ENCODE data around the gene TNIK. TPM values are rescaled to one million over a fixed set of nuclear protein-coding genes. Genes with fewer than 3 reads are reported as not detected.

Gene TNIK
- total RNA-seq, 4 donors from 2014 or later: 32.9 to 41.7 (median 38.0) TPM

DNA sequence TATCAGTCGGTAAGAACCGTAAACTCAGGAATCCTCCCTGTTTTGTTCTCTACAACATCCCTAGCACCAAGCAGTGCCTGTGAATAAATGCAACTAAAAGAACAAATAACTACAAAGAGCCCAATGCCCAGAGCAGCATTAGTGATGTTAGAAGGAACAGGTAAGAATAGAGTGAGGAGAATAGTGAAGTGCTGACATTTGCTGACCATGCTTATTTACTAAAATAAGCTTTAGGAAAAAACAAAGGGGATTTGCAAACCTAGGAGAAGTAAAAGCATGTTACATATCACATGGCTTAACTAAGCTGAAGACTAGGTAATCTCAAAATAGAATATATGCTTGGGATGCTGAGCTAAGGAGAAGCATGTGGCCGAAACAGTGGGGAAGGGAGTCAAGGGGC, 247.6 kb downstream of the TNIK start:
- no peaks in the 10 kb centered on the region for H3K4me1 ChIP-seq
- no peak overlapping the region for H3K4me3 ChIP-seq
- WGBS, 2 donors (ENCODE audit: low coverage in 1 of 2): 97 to 100% methylated on average over 1 to 3 of the region's 3 CpGs
- no peaks in the 10 kb centered on the region for H3K27me3 ChIP-seq
- H3K9me3 ChIP-seq: no peaks in the 10 kb centered on the region
- H3K27ac ChIP-seq: no peak overlapping the region
- TF ChIP-seq POLR2A (IDR thresholded peaks at IDR 0.05) (no peak), POLR2AphosphoS5 (IDR thresholded peaks at IDR 0.05) (no peak), EP300 (IDR thresholded peaks at IDR 0.05) (no peak)
- TF ChIP-seq, protein P1, sequence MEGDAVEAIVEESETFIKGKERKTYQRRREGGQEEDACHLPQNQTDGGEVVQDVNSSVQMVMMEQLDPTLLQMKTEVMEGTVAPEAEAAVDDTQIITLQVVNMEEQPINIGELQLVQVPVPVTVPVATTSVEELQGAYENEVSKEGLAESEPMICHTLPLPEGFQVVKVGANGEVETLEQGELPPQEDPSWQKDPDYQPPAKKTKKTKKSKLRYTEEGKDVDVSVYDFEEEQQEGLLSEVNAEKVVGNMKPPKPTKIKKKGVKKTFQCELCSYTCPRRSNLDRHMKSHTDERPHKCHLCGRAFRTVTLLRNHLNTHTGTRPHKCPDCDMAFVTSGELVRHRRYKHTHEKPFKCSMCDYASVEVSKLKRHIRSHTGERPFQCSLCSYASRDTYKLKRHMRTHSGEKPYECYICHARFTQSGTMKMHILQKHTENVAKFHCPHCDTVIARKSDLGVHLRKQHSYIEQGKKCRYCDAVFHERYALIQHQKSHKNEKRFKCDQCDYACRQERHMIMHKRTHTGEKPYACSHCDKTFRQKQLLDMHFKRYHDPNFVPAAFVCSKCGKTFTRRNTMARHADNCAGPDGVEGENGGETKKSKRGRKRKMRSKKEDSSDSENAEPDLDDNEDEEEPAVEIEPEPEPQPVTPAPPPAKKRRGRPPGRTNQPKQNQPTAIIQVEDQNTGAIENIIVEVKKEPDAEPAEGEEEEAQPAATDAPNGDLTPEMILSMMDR (IDR thresholded peaks at IDR 0.05): no peak
- ATAC-seq: no peak
- peaks cover 0 to 5% of the 10 kb centered on the region in 2 donors for H3K36me3 ChIP-seq

DNA sequence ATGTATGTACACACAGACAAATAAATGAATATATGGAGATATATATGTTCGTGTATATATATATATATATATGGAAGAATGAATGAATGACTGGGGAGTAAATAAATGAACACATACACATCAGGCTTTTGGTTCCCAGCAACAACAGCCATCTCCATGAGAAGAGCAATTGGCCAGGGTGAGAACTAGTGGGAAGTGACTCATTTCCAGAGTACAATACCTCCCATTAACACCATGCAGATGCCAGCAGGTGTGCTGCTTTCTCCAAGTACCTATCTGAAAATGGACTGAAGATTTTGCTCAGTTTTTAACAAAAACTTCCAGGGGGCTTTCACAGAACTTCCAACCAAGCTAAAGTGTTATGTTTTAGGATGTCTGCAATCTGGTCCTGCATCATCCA, 253.9 kb downstream of the TNIK start:
- Histone ChIP-seq H3K4me3 (no peak overlapping the region), H3K27ac (no peak overlapping the region), H3K4me1 (no peaks in the 10 kb centered on the region), H3K27me3 (no peaks in the 10 kb centered on the region), H3K9me3 (no peaks in the 10 kb centered on the region), H3K36me3 (peaks cover 0 to 5% of the 10 kb centered on the region in 2 donors)
- WGBS, 2 donors (ENCODE audit: low coverage in 1 of 2): 94 to 100% methylated on average over 1 of the region's 1 CpG
- no peak for ATAC-seq
- no peak for TF ChIP-seq EP300 (IDR thresholded peaks at IDR 0.05)
- TF ChIP-seq POLR2AphosphoS5 (IDR thresholded peaks at IDR 0.05): no peak
- TF ChIP-seq, protein P1 (IDR thresholded peaks at IDR 0.05): no peak
- no peak for TF ChIP-seq POLR2A (IDR thresholded peaks at IDR 0.05)

DNA sequence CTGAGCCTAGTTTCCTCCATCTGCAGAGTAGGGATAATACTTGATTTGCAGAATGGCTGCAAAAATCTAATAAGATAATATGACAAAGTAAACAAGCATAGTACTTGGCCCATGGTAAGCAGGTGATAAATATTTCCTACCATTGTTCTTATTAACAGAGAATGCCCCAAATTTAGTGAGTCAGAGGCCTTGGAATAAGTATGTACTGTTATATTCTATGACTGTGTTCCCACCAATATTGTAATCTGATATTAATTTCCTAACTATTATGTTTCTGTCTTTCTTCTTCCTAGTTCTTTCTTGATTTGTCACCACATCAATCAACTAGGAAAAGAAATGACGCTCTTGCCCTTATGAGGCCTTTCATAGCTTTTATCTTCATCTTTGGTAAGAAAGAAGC, 255.3 kb downstream of the TNIK start:
- Histone ChIP-seq H3K4me3 (no peak overlapping the region), H3K27me3 (no peaks in the 10 kb centered on the region), H3K27ac (no peak overlapping the region), H3K36me3 (no peaks in the 10 kb centered on the region), H3K9me3 (no peaks in the 10 kb centered on the region), H3K4me1 (peaks cover 0 to 3% (median 0%) of the 10 kb centered on the region in 3 donors)
- TF ChIP-seq POLR2A (IDR thresholded peaks at IDR 0.05): no peak
- TF ChIP-seq, protein P1 (IDR thresholded peaks at IDR 0.05): no peak
- TF ChIP-seq POLR2AphosphoS5 (IDR thresholded peaks at IDR 0.05): no peak
- TF ChIP-seq EP300 (IDR thresholded peaks at IDR 0.05): no peak
- no peak for ATAC-seq
- WGBS, 2 donors (ENCODE audit: low coverage in 1 of 2): 100% methylated on average over 1 of the region's 1 CpG

DNA sequence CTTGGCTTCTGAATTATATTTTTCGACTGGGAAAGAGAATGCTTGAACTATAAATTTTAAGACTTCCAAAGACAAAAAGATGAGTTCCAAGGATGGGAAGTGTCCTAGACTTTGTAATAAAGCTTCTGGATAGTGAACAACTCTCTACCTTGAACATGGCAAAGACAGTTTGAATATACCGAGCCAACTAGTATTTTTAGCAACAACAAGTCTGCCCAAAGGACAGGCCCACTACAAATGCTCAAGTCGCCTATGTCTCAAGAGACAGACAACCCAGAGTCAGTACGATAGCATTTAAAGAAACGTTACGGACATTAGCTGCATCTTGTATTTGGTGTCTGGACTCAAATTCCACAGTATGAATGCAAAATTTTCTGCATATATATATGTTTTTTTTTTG, 258.4 kb downstream of the TNIK start:
- no peaks in the 10 kb centered on the region for H3K27me3 ChIP-seq
- H3K9me3 ChIP-seq: no peaks in the 10 kb centered on the region
- 65 to 69% methylated on average over 5 to 6 of the region's 6 CpGs for WGBS, 2 donors (ENCODE audit: low coverage in 1 of 2)
- H3K4me3 ChIP-seq: no peak overlapping the region
- ATAC-seq: no peak
- no peak for TF ChIP-seq POLR2A (IDR thresholded peaks at IDR 0.05)
- no peak for TF ChIP-seq EP300 (IDR thresholded peaks at IDR 0.05)
- no peak for TF ChIP-seq POLR2AphosphoS5 (IDR thresholded peaks at IDR 0.05)
- TF ChIP-seq, protein P1 (IDR thresholded peaks at IDR 0.05): no peak
- peaks cover 0 to 30% (median 2%) of the 10 kb centered on the region in 3 donors for H3K4me1 ChIP-seq
- H3K36me3 ChIP-seq: no peaks in the 10 kb centered on the region
- no peak overlapping the region for H3K27ac ChIP-seq

DNA sequence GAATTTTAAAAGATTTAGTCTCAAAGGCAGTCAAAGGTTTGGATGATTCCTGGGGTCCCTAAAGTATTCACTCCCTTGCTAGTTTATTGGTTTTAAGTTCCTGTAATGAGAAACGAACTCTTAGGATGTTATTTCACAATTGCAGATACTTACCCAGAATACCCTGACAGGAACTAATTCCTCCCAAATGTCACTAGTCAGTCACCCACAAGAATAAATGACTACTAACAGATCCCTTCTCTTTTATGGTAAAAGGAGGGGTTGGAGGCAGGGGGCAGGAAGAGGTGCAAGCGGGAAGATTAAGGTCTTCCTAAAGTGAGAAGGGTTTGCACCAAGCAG, 259.5 kb downstream of the TNIK start:
- H3K27me3 ChIP-seq: no peaks in the 10 kb centered on the region
- no peak overlapping the region for H3K27ac ChIP-seq
- no peak for ATAC-seq
- no peaks in the 10 kb centered on the region for H3K9me3 ChIP-seq
- H3K4me3 ChIP-seq: no peak overlapping the region
- TF ChIP-seq POLR2A (IDR thresholded peaks at IDR 0.05): no peak
- no peak for TF ChIP-seq EP300 (IDR thresholded peaks at IDR 0.05)
- no peak for TF ChIP-seq POLR2AphosphoS5 (IDR thresholded peaks at IDR 0.05)
- TF ChIP-seq, protein P1 (IDR thresholded peaks at IDR 0.05): no peak
- H3K36me3 ChIP-seq: no peaks in the 10 kb centered on the region
- peaks cover 0 to 33% (median 2%) of the 10 kb centered on the region in 3 donors for H3K4me1 ChIP-seq
- 83 to 94% methylated on average over 1 to 2 of the region's 2 CpGs for WGBS, 2 donors (ENCODE audit: low coverage in 1 of 2)

All from gastroesophageal sphincter (tissue), 4 donors.